ENCODE data around the gene KRTAP9-7.

The KRTAP9-7 gene

GRCh38 chr17:41301916-41302901 is 26.7 kb downstream of the KRTAP9-7 start, which contains the start of gene KRTAP29-1:
KRTAP29-1 (minus strand) TSS chr17:41302851; CDS start chr17:41302851, 0 bp downstream.
- TF ChIP-seq CTCF (IDR thresholded peaks at IDR 0.05; ENCODE audit: poor library complexity, severe bottlenecking): no peak
- Histone ChIP-seq H3K4me1 (ENCODE audit: insufficient read depth, poor library complexity, severe bottlenecking) (peaks cover 13% of the 10 kb centered on the region), H3K27ac (ENCODE audit: poor library complexity, severe bottlenecking) (peak within 1 kb of the TSS; percentile 49), H3K36me3 (ENCODE audit: low read depth) (no peaks in the 10 kb centered on the region), H3K9me3 (ENCODE audit: severe bottlenecking) (peaks cover 4% of the 10 kb centered on the region), H3K27me3 (ENCODE audit: insufficient read depth, poor library complexity, severe bottlenecking) (no peaks in the 10 kb centered on the region), H3K4me3 (ENCODE audit: severe bottlenecking) (no peak within 1 kb of the TSS)
- DNase-seq (ENCODE audit: low spot score): no peak
- no peak for ATAC-seq (ENCODE audit: low read depth)

- Histone ChIP-seq H3K27ac (ENCODE audit: poor library complexity, severe bottlenecking) (no peak overlapping the region), H3K9me3 (ENCODE audit: severe bottlenecking) (peaks cover 4% of the 10 kb centered on the region), H3K36me3 (ENCODE audit: low read depth) (no peaks in the 10 kb centered on the region), H3K27me3 (ENCODE audit: insufficient read depth, poor library complexity, severe bottlenecking) (no peaks in the 10 kb centered on the region), H3K4me1 (ENCODE audit: insufficient read depth, poor library complexity, severe bottlenecking) (peaks cover 13% of the 10 kb centered on the region), H3K4me3 (ENCODE audit: severe bottlenecking) (no peak overlapping the region)
- no peak for TF ChIP-seq CTCF (IDR thresholded peaks at IDR 0.05; ENCODE audit: poor library complexity, severe bottlenecking)
- ATAC-seq (ENCODE audit: low read depth): no peak
- no peak for DNase-seq (ENCODE audit: low spot score)
These were observed 27.5 kb downstream of the KRTAP9-7 start for GRCh38 chr17:41302981-41303380.

- Histone ChIP-seq H3K27me3 (ENCODE audit: insufficient read depth, poor library complexity, severe bottlenecking) (no peaks in the 10 kb centered on the region), H3K36me3 (ENCODE audit: low read depth) (no peaks in the 10 kb centered on the region), H3K4me3 (ENCODE audit: severe bottlenecking) (no peak overlapping the region), H3K4me1 (ENCODE audit: insufficient read depth, poor library complexity, severe bottlenecking) (peaks cover 13% of the 10 kb centered on the region), H3K27ac (ENCODE audit: poor library complexity, severe bottlenecking) (no peak overlapping the region), H3K9me3 (ENCODE audit: severe bottlenecking) (peaks cover 3% of the 10 kb centered on the region)
- TF ChIP-seq CTCF (IDR thresholded peaks at IDR 0.05; ENCODE audit: poor library complexity, severe bottlenecking): no peak
- no peak for DNase-seq (ENCODE audit: low spot score)
- no peak for ATAC-seq (ENCODE audit: low read depth)
These were observed 28.6 kb downstream of the KRTAP9-7 start for GRCh38 chr17:41304091-41304490.

GRCh38 chr17:41307647-41308046 is 32.1 kb downstream of the KRTAP9-7 start:
- TF ChIP-seq CTCF (IDR thresholded peaks at IDR 0.05; ENCODE audit: poor library complexity, severe bottlenecking): no peak
- Histone ChIP-seq H3K27ac (ENCODE audit: poor library complexity, severe bottlenecking) (no peak overlapping the region), H3K36me3 (ENCODE audit: low read depth) (no peaks in the 10 kb centered on the region), H3K9me3 (ENCODE audit: severe bottlenecking) (no peaks in the 10 kb centered on the region), H3K4me3 (ENCODE audit: severe bottlenecking) (no peak overlapping the region), H3K27me3 (ENCODE audit: insufficient read depth, poor library complexity, severe bottlenecking) (no peaks in the 10 kb centered on the region), H3K4me1 (ENCODE audit: insufficient read depth, poor library complexity, severe bottlenecking) (no peaks in the 10 kb centered on the region)
- DNase-seq (ENCODE audit: low spot score): no peak
- ATAC-seq (ENCODE audit: low read depth): no peak

All from RWPE2 (cell line).